Measurements from ENCODE around the gene HPSE2.

The HPSE2 gene

DNA sequence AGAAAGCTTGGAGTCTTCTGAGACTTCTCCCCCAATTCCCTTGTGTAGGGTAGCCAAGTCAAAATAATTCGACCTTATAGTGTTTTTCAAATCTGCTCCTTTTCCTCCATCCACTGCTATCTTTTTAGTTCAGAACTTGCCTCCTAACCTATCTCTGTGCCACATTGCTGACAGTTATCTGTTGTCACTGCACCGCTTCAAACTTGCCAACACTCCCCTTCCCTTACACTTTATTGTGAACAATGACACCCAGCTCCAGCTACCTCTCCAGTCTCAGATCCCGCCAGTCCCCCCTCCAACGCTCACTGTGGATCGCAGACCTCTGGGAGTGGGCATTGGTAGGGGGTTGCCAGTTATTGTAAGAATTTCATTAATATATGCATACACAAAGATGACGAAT lies 772.6 kb downstream of the HPSE2 start:
- TF ChIP-seq SPI1 (IDR thresholded peaks at IDR 0.05; ENCODE audit: low read depth, low read length) (no peak), POU2F2 (IDR thresholded peaks at IDR 0.05; ENCODE audit: low read depth, low read length) (no peak), PAX5 (IDR thresholded peaks at IDR 0.05; ENCODE audit: insufficient read depth, low read length, severe bottlenecking) (no peak), POLR2A (IDR thresholded peaks at IDR 0.05; ENCODE audit: low read depth, low read length) (no peak), TAF1 (IDR thresholded peaks at IDR 0.05; ENCODE audit: low read depth, low read length) (no peak), POLR2AphosphoS5 (IDR thresholded peaks at IDR 0.05; ENCODE audit: low read depth, low read length) (no peak)
- FAIRE-seq (no peak), DNase-seq (ENCODE audit: insufficient read length, low spot score) (no peak)

DNA sequence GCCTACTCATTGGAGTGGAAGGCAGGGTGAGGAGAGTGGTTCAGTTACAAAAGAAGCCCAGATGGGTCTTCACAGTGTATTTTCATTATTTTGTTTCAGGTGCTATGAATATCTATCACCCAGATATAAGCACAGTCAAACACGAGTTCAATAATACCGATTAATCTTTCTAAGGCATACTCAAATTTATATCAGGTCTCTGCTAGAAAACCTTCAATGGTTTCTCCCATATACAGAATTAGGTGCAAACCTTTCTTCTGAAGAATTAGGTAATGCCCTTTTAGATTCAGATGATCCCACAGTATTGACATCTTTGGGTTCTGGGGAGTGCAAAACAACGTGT lies 774.2 kb downstream of the HPSE2 start:
- TF ChIP-seq POU2F2 (IDR thresholded peaks at IDR 0.05; ENCODE audit: low read depth, low read length) (no peak), TAF1 (IDR thresholded peaks at IDR 0.05; ENCODE audit: low read depth, low read length) (no peak), POLR2A (IDR thresholded peaks at IDR 0.05; ENCODE audit: low read depth, low read length) (no peak), POLR2AphosphoS5 (IDR thresholded peaks at IDR 0.05; ENCODE audit: low read depth, low read length) (no peak), SPI1 (IDR thresholded peaks at IDR 0.05; ENCODE audit: low read depth, low read length) (no peak), PAX5 (IDR thresholded peaks at IDR 0.05; ENCODE audit: insufficient read depth, low read length, severe bottlenecking) (no peak)
- DNase-seq (ENCODE audit: insufficient read length, low spot score) (no peak), FAIRE-seq (no peak)

DNA sequence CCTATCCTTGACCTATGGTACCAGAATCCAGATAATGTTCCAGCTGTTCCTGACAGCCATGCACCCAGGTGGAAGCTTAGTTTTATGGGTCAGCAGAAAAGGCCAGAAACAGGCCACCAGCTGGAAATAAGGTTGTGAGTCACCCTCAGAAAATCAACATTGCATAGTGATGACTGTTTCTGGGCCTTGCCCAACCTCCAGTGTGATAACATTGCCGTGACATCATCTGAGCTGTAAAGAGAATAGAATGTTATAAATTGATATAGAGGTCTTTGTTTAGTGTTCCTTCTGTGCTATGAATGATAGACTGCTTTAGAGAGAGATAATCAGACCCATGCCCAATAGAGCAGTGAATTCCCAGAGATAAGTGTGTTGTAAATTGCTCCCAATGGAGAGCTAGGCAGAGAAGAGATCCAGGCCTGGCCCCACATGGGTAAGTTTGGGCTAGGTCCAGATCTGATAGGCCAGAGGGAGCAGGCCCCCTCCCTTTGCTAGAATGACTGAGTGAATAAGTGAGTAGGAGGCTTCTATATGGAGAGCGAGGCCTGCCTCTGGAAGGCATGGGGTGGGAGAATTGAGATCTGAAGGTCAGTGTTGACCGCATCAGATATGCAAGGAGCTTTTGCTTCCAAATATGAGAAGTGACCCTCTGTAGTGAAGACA lies 774.7 kb downstream of the HPSE2 start:
- no peak for TF ChIP-seq POU2F2 (IDR thresholded peaks at IDR 0.05; ENCODE audit: low read depth, low read length)
- TF ChIP-seq POLR2AphosphoS5 (IDR thresholded peaks at IDR 0.05; ENCODE audit: low read depth, low read length), result no peak
- TF ChIP-seq SPI1 (IDR thresholded peaks at IDR 0.05; ENCODE audit: low read depth, low read length), result no peak
- no peak for TF ChIP-seq TAF1 (IDR thresholded peaks at IDR 0.05; ENCODE audit: low read depth, low read length)
- no peak for TF ChIP-seq PAX5 (IDR thresholded peaks at IDR 0.05; ENCODE audit: insufficient read depth, low read length, severe bottlenecking)
- TF ChIP-seq POLR2A (IDR thresholded peaks at IDR 0.05; ENCODE audit: low read depth, low read length), result no peak
- DNase-seq (ENCODE audit: insufficient read length, low spot score) (no peak), FAIRE-seq (no peak)

DNA sequence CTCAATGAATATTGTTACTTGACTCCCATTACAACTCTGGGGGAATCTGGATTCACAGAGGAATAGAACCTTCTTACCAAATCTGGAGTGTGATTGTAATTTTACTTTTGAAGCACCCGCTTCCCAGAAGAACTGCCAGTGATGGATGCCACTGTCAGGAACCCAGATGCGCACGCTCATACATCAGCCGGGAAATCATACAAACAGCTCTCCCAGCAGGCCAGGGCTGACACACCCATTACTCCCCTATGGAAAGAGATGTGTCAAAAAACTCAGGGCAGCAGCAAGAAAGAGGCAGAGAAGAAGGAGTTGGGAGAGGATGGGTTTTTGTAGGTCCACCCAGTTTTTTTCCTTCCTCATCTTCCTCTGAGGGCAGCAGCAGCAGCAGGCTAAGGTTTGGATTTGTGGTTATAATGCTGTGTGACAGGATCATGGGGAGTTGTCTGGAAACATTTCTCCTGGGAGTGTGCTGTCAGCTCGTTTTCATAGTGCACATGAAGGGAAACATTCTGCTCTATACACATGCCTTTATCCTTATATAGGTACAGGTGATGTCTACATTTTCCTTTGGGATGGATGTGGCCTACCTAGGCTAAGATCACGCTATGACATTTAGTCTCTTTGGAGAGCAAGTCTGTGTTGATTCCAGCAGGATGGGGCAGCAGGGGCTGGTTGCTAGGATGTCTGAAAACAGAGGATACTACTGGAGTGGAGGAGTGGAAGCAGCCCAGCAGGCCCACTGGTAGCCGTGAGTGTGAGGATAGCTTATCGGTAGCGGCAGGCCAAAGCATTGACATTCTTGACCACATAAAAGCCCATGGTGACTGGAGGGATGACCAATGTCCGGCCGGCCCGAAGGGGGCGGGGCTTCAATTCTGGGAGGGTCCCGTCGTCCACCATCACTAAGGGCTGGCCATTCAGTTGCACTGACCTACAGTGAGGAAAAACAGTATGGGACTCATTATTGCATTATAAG lies 776.6 kb downstream of the HPSE2 start:
- no peak for FAIRE-seq
- DNase-seq (ENCODE audit: insufficient read length, low spot score), result no peak

DNA sequence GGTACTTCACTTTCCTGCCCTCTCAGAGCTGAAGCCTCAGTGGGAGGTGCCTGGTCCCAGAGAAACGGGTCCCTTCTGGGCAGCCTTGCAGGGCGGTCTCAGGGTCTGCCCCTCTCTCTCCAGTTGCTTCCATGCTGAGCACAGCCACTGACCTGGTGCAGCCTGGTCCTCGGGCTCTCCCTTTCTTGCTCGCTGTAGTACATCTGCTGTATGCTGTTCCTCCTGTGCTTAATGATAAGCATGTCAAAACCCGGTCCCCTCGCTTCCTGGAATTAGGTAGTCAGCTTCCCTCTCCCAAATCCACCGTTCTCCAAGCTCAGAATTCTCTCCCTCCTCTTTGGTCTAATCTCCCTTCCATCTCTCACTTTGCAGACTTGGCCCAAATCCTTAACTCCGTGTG lies 777.9 kb downstream of the HPSE2 start:
- no peak for DNase-seq (ENCODE audit: insufficient read length, low spot score)
- TF ChIP-seq POLR2AphosphoS5 (IDR thresholded peaks at IDR 0.05; ENCODE audit: low read depth, low read length), result no peak
- TF ChIP-seq POLR2A (IDR thresholded peaks at IDR 0.05; ENCODE audit: low read depth, low read length), result no peak
- TF ChIP-seq POU2F2 (IDR thresholded peaks at IDR 0.05; ENCODE audit: low read depth, low read length), result no peak
- no peak for TF ChIP-seq TAF1 (IDR thresholded peaks at IDR 0.05; ENCODE audit: low read depth, low read length)
- no peak for TF ChIP-seq SPI1 (IDR thresholded peaks at IDR 0.05; ENCODE audit: low read depth, low read length)
- TF ChIP-seq PAX5 (IDR thresholded peaks at IDR 0.05; ENCODE audit: insufficient read depth, low read length, severe bottlenecking), result no peak
- FAIRE-seq, result no peak

More for the DNA sequence above, 776.6 kb downstream of the HPSE2 start:
- TF ChIP-seq POLR2AphosphoS5 (IDR thresholded peaks at IDR 0.05; ENCODE audit: low read depth, low read length), result no peak
- TF ChIP-seq PAX5 (IDR thresholded peaks at IDR 0.05; ENCODE audit: insufficient read depth, low read length, severe bottlenecking), result no peak
- TF ChIP-seq POU2F2 (IDR thresholded peaks at IDR 0.05; ENCODE audit: low read depth, low read length), result no peak
- no peak for TF ChIP-seq SPI1 (IDR thresholded peaks at IDR 0.05; ENCODE audit: low read depth, low read length)
- no peak for TF ChIP-seq TAF1 (IDR thresholded peaks at IDR 0.05; ENCODE audit: low read depth, low read length)
- TF ChIP-seq POLR2A (IDR thresholded peaks at IDR 0.05; ENCODE audit: low read depth, low read length), result no peak

DNA sequence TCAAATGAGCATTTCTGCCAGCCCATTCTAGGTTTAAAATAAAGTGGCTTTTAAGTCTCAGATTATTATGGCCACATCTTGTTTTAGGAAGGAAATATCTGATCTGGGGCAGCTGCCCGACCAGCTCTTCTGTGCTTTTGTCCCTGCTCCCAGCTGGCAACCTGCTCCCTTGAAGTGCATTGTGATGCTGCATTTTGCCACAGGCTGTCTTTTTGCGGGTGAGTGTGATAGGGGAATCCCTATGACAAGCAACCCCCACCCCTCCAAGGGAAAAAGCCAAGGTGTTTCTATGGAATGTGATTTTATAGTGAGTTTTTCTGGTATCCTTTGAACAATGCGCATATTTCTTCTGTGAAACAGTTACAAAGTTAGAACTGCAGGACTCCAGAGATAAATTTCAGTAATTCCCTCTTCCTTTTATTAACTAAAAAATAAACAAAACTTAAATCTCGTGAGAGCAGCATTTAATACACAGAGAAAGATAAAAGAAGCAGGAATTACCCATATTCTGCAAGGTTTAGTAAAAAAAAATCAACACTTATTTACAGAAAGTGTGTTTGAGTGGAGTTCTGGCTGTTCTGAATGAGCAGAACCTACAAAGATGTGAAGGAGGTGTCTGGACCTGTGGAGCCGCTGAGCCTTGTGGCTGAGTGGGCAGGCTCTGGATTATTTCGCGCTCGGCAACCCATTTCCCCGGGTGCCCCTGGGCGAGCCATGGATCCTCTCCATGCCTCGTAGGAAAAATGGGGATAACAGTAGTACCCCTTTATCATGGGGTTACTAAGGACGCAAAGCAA lies 778.8 kb downstream of the HPSE2 start:
- no peak for DNase-seq (ENCODE audit: insufficient read length, low spot score)
- TF ChIP-seq PAX5 (IDR thresholded peaks at IDR 0.05; ENCODE audit: insufficient read depth, low read length, severe bottlenecking) (no peak), POU2F2 (IDR thresholded peaks at IDR 0.05; ENCODE audit: low read depth, low read length) (no peak), POLR2AphosphoS5 (IDR thresholded peaks at IDR 0.05; ENCODE audit: low read depth, low read length) (no peak), POLR2A (IDR thresholded peaks at IDR 0.05; ENCODE audit: low read depth, low read length) (no peak), TAF1 (IDR thresholded peaks at IDR 0.05; ENCODE audit: low read depth, low read length) (no peak), SPI1 (IDR thresholded peaks at IDR 0.05; ENCODE audit: low read depth, low read length) (no peak)
- FAIRE-seq, result no peak

DNA sequence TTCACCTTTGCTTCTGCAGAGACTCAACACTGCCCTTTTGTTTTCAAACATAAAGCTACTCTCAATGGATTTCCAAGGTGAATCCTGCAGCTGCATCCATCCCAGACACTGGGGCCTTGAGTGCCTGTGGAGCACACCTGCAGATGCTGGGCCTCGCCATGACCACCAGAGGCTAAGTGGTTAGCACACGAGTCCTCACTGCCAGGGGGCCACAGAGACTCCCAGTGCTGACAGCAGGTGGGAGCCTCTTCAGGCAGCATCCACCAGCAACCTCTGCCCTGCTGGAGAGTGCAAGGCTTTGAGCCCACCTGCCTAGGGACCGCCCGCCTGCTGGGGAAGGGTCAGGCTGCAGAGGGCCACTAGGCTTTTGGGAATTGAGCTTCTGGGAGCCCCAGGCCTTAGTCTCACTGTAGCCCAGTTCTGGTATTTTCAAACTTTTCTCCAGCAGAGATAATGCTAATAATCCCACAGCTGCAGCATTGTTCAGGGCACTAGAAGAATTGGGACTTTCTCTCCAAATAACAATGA lies 779.5 kb downstream of the HPSE2 start:
- DNase-seq (ENCODE audit: insufficient read length, low spot score), result no peak
- TF ChIP-seq SPI1 (IDR thresholded peaks at IDR 0.05; ENCODE audit: low read depth, low read length) (no peak), POLR2AphosphoS5 (IDR thresholded peaks at IDR 0.05; ENCODE audit: low read depth, low read length) (no peak), PAX5 (IDR thresholded peaks at IDR 0.05; ENCODE audit: insufficient read depth, low read length, severe bottlenecking) (no peak), POLR2A (IDR thresholded peaks at IDR 0.05; ENCODE audit: low read depth, low read length) (no peak), TAF1 (IDR thresholded peaks at IDR 0.05; ENCODE audit: low read depth, low read length) (no peak), POU2F2 (IDR thresholded peaks at IDR 0.05; ENCODE audit: low read depth, low read length) (no peak)
- no peak for FAIRE-seq

DNA sequence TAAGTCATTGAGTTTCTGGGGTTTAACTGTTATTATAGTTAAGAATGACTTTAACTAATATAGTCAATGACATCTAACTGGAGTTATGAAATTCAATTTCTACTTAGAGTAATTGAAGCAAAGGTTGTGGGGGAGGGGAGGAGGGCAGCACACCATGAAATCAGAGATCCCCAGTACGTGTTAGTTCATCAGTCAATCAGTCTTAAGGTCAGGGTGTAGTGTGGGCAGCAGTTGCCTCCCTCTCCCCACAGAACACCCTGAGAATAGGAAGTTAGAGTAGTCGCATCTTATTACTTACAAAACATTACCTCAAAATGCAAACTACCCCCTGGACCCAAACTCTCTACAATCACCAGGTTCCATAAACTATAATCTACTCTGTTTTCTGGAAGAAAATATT lies 781.9 kb downstream of the HPSE2 start:
- FAIRE-seq, result no peak

More for the DNA sequence above, 781.9 kb downstream of the HPSE2 start:
- DNase-seq (ENCODE audit: insufficient read length, low spot score), result no peak
- TF ChIP-seq POLR2A (IDR thresholded peaks at IDR 0.05; ENCODE audit: low read depth, low read length), result no peak
- no peak for TF ChIP-seq POU2F2 (IDR thresholded peaks at IDR 0.05; ENCODE audit: low read depth, low read length)
- no peak for TF ChIP-seq TAF1 (IDR thresholded peaks at IDR 0.05; ENCODE audit: low read depth, low read length)
- no peak for TF ChIP-seq PAX5 (IDR thresholded peaks at IDR 0.05; ENCODE audit: insufficient read depth, low read length, severe bottlenecking)
- no peak for TF ChIP-seq SPI1 (IDR thresholded peaks at IDR 0.05; ENCODE audit: low read depth, low read length)
- no peak for TF ChIP-seq POLR2AphosphoS5 (IDR thresholded peaks at IDR 0.05; ENCODE audit: low read depth, low read length)

Data from GM12891 (cell line).